ENCODE data around the gene SYT9.

DNA sequence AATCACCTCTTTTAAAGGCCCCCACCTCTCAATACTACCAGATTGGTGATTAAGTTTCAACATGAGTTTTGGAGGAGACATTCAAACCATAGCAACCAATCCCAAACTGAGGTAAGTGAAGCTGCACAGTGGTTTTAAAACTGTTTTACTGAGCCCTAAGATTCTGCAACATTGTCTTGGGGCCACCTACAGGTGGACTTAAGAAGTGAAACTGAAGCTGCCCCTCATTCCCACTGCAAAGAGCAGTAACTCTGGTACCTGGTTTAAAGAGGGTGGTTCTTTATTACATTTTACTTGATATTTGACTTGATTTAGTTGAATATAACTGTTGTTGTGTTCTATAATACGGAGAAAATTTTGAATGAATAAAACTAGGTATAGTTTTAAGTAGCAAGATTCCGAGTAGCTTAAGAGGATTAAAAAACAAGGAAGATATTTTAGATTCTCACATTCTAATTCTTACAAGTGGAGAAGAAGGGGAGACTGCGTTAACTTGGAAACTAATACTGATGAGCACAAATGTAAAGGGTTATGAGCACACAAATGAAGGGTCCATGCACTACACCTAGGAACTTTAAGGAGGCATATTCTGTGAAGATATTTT lies 26.7 kb downstream of the SYT9 start:
- TF ChIP-seq GATA2 (IDR thresholded peaks at IDR 0.05; ENCODE audit: low read depth, low read length): no peak
- no peak for TF ChIP-seq GATA3 (IDR thresholded peaks at IDR 0.05; ENCODE audit: low read depth, low read length)
